Memory B cell (primary cell): ENCODE data around the gene SLC22A13.
A peak's percentile ranks its signal among the peaks of the same experiment; 100 is the strongest.
"Not testable (repeated sequence)": the region's sequence is repeated elsewhere in the genome, so short reads cannot be mapped to it uniquely, and the experiment has no call there.

Experiments used
- ATAC-seq: fragments of 150-1000 bp; cut with Tn5 transposase; 2 replicates; pipeline ENCODE4 v1.10.0; 2021; ENCODE audit warnings: low read depth, mild to moderate bottlenecking, moderate library complexity
- DNase-seq, 2 donors: peaks; one replicate each; pipeline ENCODE4 v3.0.0; 2022; ENCODE audit warnings: low spot score in 2 of 2
- H3K27ac Mint-ChIP-seq: one replicate; pipeline ENCODE4 v1.8.0; 2022; ENCODE audit warnings: mild to moderate bottlenecking, moderate library complexity, mixed read lengths
- H3K27me3 Mint-ChIP-seq: one replicate; pipeline ENCODE4 v1.8.0; 2022; ENCODE audit warnings: mixed read lengths
- H3K36me3 Mint-ChIP-seq: one replicate; pipeline ENCODE4 v1.8.0; 2022; ENCODE audit warnings: mild to moderate bottlenecking, mixed read lengths
- H3K4me1 Mint-ChIP-seq: one replicate; pipeline ENCODE4 v1.8.0; 2022; ENCODE audit warnings: mixed read lengths
- H3K4me3 Mint-ChIP-seq: one replicate; pipeline ENCODE4 v1.8.0; 2022; ENCODE audit warnings: mild to moderate bottlenecking, moderate library complexity, mixed read lengths
- H3K9me3 Mint-ChIP-seq: one replicate; pipeline ENCODE4 v1.8.0; 2022; ENCODE audit warnings: mixed read lengths

Gene SLC22A13

GRCh38 chr3:38265604-38266307, at the start of gene SLC22A13:
SLC22A13 (plus strand) TSS chr3:38265812; CDS start chr3:38265861, 49 bp downstream.
- Mint-ChIP-seq H3K4me1 (peaks cover 19% of the 10 kb centered on the region), H3K36me3 (peaks cover 10% of the 10 kb centered on the region), H3K27me3 (no peaks in the 10 kb centered on the region), H3K27ac (peak within 1 kb of the TSS; percentile 43), H3K4me3 (no peak within 1 kb of the TSS), H3K9me3 (peaks cover under 1% of the 10 kb centered on the region)
- DNase-seq = no peak
- no peak for ATAC-seq

- no peak for ATAC-seq
- no peak overlapping the region for H3K4me3 Mint-ChIP-seq
- no peak overlapping the region for H3K27ac Mint-ChIP-seq
- no peaks in the 10 kb centered on the region for H3K27me3 Mint-ChIP-seq
- DNase-seq = no peak
- H3K9me3 Mint-ChIP-seq = no peaks in the 10 kb centered on the region
- H3K36me3 Mint-ChIP-seq = peaks cover 34% of the 10 kb centered on the region
- peaks cover 3% of the 10 kb centered on the region for H3K4me1 Mint-ChIP-seq
Measured at GRCh38 chr3:38219609-38220197, 45.9 kb upstream of the SLC22A13 start.

- Mint-ChIP-seq H3K9me3 (no peaks in the 10 kb centered on the region), H3K4me1 (peaks cover 3% of the 10 kb centered on the region), H3K36me3 (peaks cover 34% of the 10 kb centered on the region), H3K27ac (no peak overlapping the region), H3K27me3 (no peaks in the 10 kb centered on the region), H3K4me3 (no peak overlapping the region)
- ATAC-seq (no peak), DNase-seq (no peak)
Measured at GRCh38 chr3:38221005-38221404, 44.6 kb upstream of the SLC22A13 start.

GRCh38 chr3:38222032-38222634, 43.5 kb upstream of the SLC22A13 start:
- DNase-seq (no peak), ATAC-seq (no peak)
- Mint-ChIP-seq H3K27ac (no peak overlapping the region), H3K36me3 (peaks cover 31% of the 10 kb centered on the region), H3K9me3 (no peaks in the 10 kb centered on the region), H3K4me1 (no peaks in the 10 kb centered on the region), H3K4me3 (no peak overlapping the region), H3K27me3 (no peaks in the 10 kb centered on the region)

GRCh38 chr3:38224357-38224756, 41.3 kb upstream of the SLC22A13 start:
- Mint-ChIP-seq H3K9me3 (no peaks in the 10 kb centered on the region), H3K36me3 (peaks cover 30% of the 10 kb centered on the region), H3K27me3 (no peaks in the 10 kb centered on the region), H3K4me3 (no peak overlapping the region), H3K27ac (no peak overlapping the region), H3K4me1 (no peaks in the 10 kb centered on the region)
- DNase-seq = no peak
- ATAC-seq = no peak

- no peak overlapping the region for H3K4me3 Mint-ChIP-seq
- H3K27ac Mint-ChIP-seq = no peak overlapping the region
Measured at GRCh38 chr3:38226273-38226672, 39.3 kb upstream of the SLC22A13 start.

GRCh38 chr3:38227989-38228388, 37.6 kb upstream of the SLC22A13 start:
- Mint-ChIP-seq H3K9me3 (no peaks in the 10 kb centered on the region), H3K27me3 (no peaks in the 10 kb centered on the region), H3K27ac (no peak overlapping the region), H3K4me3 (no peak overlapping the region), H3K36me3 (peaks cover 35% of the 10 kb centered on the region), H3K4me1 (no peaks in the 10 kb centered on the region)
- no peak for DNase-seq
- ATAC-seq = no peak

More at GRCh38 chr3:38226273-38226672, 39.3 kb upstream of the SLC22A13 start:
- DNase-seq (no peak), ATAC-seq (no peak)
- peaks cover 33% of the 10 kb centered on the region for H3K36me3 Mint-ChIP-seq
- H3K4me1 Mint-ChIP-seq = no peaks in the 10 kb centered on the region
- H3K9me3 Mint-ChIP-seq = no peaks in the 10 kb centered on the region
- H3K27me3 Mint-ChIP-seq = no peaks in the 10 kb centered on the region

- Mint-ChIP-seq H3K4me3 (no peak overlapping the region), H3K9me3 (no peaks in the 10 kb centered on the region), H3K4me1 (no peaks in the 10 kb centered on the region), H3K27me3 (no peaks in the 10 kb centered on the region), H3K36me3 (peaks cover 42% of the 10 kb centered on the region), H3K27ac (no peak overlapping the region)
- DNase-seq (no peak), ATAC-seq (no peak)
Measured at GRCh38 chr3:38229036-38229435, 36.6 kb upstream of the SLC22A13 start.

GRCh38 chr3:38232701-38233100, 32.9 kb upstream of the SLC22A13 start:
- peaks cover 60% of the 10 kb centered on the region for H3K36me3 Mint-ChIP-seq
- H3K4me1 Mint-ChIP-seq = no peaks in the 10 kb centered on the region
- DNase-seq (no peak), ATAC-seq (no peak)
- no peaks in the 10 kb centered on the region for H3K27me3 Mint-ChIP-seq
- no peak overlapping the region for H3K4me3 Mint-ChIP-seq
- H3K9me3 Mint-ChIP-seq = peaks cover 8% of the 10 kb centered on the region
- no peak overlapping the region for H3K27ac Mint-ChIP-seq

- ATAC-seq = no peak
- Mint-ChIP-seq H3K27ac (no peak overlapping the region), H3K4me1 (no peaks in the 10 kb centered on the region), H3K9me3 (peaks cover 21% of the 10 kb centered on the region), H3K36me3 (peaks cover 72% of the 10 kb centered on the region), H3K4me3 (no peak overlapping the region), H3K27me3 (no peaks in the 10 kb centered on the region)
- DNase-seq = no peak
Measured at GRCh38 chr3:38235466-38235865, 30.1 kb upstream of the SLC22A13 start.

GRCh38 chr3:38238416-38239008, 27.1 kb upstream of the SLC22A13 start:
- Mint-ChIP-seq H3K36me3 (peaks cover 63% of the 10 kb centered on the region), H3K27me3 (no peaks in the 10 kb centered on the region), H3K9me3 (peaks cover 21% of the 10 kb centered on the region), H3K27ac (no peak overlapping the region), H3K4me3 (no peak overlapping the region), H3K4me1 (no peaks in the 10 kb centered on the region)
- DNase-seq (no peak), ATAC-seq (no peak)

- not testable (repeated sequence) for ATAC-seq, H3K27ac Mint-ChIP-seq, H3K4me1 Mint-ChIP-seq, H3K4me3 Mint-ChIP-seq, H3K27me3 Mint-ChIP-seq, DNase-seq
- Mint-ChIP-seq H3K36me3 (peaks cover 44% of the 10 kb centered on the region), H3K9me3 (peaks cover 12% of the 10 kb centered on the region)
Measured at GRCh38 chr3:38242812-38243211, 22.8 kb upstream of the SLC22A13 start.

GRCh38 chr3:38245930-38246329, 19.7 kb upstream of the SLC22A13 start:
- no peaks in the 10 kb centered on the region for H3K4me1 Mint-ChIP-seq
- H3K27me3 Mint-ChIP-seq = no peaks in the 10 kb centered on the region
- no peak overlapping the region for H3K27ac Mint-ChIP-seq
- DNase-seq (no peak), ATAC-seq (no peak)
- peaks cover 33% of the 10 kb centered on the region for H3K36me3 Mint-ChIP-seq
- H3K9me3 Mint-ChIP-seq = no peaks in the 10 kb centered on the region
- no peak overlapping the region for H3K4me3 Mint-ChIP-seq

GRCh38 chr3:38247366-38248035, 18.1 kb upstream of the SLC22A13 start:
- Mint-ChIP-seq H3K4me1 (no peaks in the 10 kb centered on the region), H3K27ac (no peak overlapping the region), H3K36me3 (peaks cover 44% of the 10 kb centered on the region), H3K27me3 (no peaks in the 10 kb centered on the region), H3K4me3 (no peak overlapping the region), H3K9me3 (no peaks in the 10 kb centered on the region)
- ATAC-seq (no peak), DNase-seq (no peak)
